Left hindlimb (tissue), 1 donor: ENCODE results near the gene CAVIN1.
A peak's percentile ranks its signal among the peaks of the same experiment; 100 is the strongest.
"Not testable (repeated sequence)": the region's sequence is repeated elsewhere in the genome, so short reads cannot be mapped to it uniquely, and the experiment has no call there.

ENCODE experiments used
- DNase-seq: peaks from one replicate; pipeline ENCODE4 v3.0.0-alpha.2; 2018

The CAVIN1 gene

DNA sequence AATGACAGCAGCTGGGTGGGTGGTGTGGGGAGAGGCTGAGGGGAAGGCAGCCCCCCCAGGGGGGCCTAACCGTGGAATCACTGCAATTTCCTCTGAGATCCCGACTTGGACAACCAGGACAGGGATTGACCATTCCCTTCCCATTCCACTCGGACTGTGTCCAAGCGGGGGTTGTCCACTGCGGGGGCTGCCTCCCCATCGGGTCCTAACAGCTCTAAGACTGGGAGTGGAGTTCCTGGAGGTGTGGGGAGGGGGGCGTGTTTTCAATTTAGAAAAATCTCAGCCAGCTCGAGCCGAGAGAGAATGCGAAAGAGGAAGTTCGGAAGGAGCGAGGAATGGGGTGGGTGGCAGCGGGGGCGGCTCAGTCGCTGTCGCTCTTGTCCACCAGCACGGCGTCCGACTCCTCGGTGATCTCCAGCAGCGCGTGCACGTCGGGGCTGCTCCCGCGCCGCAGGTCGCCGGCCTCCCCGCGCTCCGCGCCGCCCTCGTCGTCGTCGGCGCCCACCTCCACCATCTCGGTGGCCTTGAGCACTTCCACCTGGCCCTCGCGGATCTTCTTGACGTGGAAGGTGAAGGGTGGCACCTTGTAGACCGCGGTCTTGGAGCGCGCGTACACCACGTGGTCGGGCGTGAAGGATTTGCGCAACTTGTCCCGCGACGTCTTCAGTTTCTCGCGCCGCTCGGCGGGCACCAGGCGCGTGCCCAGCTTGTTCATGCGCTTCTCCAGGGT is 18.6 kb downstream of the CAVIN1 start:
- DNase-seq: no peak

GRCh38 chr17:42403150-42403549 is 19.9 kb downstream of the CAVIN1 start:
- no peak for DNase-seq

DNA sequence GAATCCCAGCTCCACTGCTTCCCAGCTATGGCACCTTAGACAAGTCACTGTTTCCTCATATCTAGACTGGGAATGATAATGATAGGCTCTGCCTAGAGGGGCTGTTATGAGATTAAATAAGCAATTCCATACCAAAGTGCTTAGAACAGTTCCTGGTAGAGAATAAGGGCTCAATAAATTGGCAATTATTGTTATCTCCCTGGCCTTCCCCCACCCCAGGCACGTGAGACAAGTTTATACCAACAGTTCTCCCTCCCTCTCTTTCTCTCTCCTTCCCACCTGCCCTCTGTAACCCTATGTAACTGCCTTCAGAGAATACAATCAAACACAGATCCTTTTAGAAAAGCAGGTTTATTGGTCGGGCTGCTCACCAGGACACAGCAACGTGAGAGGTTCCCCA is 20.9 kb downstream of the CAVIN1 start:
- no peak for DNase-seq

DNA sequence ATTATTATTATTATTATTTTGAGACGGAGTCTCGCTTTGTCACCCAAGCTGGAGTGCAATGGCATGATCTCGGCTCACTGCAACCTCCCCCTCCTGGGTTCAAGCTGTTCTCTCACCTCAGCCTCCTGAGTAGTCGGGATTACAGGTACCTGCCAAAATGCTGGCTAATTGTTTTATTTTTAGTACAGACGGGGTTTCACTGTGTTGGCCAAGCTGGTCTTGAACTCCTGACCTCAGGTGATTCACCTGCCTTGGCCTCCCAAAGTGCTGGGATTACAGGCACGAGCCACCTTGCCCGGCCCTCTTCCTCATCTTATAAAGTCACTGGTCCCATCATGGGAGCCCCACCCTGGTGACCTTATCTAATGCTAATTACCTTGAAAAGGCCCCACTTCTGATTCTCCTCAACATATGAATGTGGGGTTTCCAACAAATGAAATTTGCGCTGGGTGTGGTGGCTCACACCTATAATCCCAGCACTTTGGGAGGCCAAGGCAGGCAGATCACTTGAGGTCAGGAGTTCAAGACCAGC is 22.1 kb downstream of the CAVIN1 start:
- not testable (repeated sequence) for DNase-seq

DNA sequence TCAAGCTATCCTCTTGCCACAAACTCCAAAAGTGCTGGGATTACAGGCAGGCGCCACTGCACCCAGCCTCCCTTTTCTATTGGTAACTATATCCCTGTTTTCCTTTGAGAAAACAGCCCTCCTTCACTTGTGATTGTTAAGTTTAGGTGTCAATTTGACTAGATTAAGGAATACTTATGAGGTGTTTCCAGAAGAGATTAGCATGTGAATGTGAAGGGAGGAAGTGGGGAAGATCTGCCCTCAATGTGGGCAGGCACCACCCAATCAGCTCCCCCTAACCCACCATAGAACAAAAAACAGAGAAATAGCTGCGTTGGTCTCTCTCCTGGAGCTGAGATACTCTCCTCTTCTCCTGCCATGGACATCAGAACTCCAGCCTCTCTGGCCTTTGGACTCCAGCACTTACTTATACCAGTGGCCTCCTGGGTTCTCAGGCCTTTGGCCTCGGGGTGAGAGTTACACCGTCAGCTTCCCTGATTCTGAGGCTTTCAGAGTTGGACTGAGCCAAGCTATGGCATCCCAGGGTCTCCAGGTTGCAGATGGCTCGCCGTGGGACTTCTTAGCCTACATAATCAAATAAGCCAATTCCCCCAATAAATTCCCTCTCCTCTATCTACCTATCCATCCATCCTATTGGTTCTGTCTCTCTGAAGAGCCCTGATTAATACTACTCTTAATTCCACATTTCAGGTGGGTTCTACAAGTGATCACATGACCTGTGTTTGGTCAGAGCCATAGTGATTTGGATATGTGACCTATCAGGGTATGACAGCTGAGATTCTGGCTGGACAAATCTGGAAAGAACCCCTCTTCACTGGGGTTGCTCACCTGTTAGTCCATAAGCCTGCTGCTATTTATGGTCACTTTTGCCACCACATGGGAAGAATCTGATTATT is 22.9 kb downstream of the CAVIN1 start:
- no peak for DNase-seq

DNA sequence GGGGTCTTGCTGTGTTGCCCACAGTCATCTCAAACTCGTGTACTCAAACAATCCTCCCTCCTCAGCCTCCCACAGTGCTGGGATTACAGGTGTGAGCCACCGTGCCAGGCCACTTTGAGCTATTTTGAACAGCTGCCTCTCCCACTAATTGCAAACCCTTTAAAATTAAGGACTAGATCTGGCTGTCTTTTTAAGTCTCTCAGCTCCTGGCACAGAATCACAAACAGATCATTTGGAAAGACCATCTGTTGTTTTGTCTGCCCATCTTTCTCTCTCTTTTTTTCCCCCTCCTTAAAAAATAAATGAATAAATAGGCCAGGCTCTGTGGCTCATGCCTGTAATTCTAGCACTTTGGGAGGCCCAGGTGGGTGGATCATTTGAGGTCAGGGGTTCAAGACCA is 23.9 kb downstream of the CAVIN1 start:
- DNase-seq: no peak

DNA sequence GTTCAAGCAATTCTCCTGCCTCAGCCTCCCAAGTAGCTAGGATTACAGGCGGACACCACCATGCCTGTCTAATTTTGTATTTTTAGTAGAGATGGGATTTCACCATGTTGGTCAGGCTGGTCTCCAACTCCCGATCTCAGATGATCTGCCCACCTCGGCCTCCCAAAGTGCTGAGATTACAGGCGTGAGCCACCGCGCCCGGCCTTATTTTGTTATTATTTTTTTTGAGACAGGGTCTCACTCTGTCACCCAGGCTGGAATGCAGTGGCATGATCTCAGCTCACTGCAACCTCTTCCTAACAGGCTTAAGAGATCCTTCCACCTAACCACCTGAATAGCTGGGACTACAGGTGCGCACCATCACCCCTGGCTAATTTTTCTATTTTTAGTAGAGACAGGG is 27.5 kb downstream of the CAVIN1 start:
- DNase-seq: not testable (repeated sequence)

- DNase-seq: no peak
Measured at GRCh38 chr17:42394838-42395237, 28.2 kb downstream of the CAVIN1 start.

- DNase-seq: no peak
Measured at GRCh38 chr17:42392692-42393415, 30.2 kb downstream of the CAVIN1 start.

DNA sequence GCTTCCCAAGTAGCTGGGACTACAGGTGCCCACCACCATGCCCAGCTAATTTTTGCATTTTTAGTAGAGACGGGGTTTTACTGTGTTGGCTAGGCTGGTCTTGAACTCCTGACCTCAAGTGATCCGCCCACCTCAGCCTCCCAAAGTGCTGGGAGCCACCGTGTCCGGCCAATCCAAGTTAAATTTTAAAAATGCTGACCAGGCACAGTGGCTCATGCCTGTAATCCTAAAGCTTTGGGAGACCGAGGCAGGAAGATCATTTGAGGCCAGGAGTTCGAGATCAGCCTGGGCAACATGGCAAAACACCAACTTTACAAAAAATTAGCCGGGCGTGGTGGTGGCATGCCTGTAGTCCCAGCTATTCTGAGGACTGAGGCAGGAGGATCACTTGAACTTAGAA is 31.6 kb downstream of the CAVIN1 start:
- not testable (repeated sequence) for DNase-seq

GRCh38 chr17:42389899-42390298 is 33.2 kb downstream of the CAVIN1 start:
- DNase-seq: no peak

DNA sequence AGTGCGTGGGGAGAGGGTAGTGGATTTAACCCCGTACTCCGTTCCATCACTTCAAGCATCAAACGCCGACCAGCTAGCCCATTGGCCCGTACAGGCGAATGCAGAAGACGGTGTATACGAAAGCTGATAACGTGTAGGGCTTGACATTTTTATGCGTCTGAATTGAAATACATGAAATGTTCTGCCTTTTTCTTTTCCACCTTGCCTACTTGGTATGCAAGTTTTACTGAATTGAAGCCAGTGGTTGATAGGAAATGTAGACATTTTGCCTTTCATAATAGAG is 34.0 kb downstream of the CAVIN1 start:
- DNase-seq: no peak

GRCh38 chr17:42388381-42389134 is 34.5 kb downstream of the CAVIN1 start, which contains the start of gene STAT3:
Gene STAT3, minus strand, starts transcription at chr17:42388442. Its CDS starts 39,926 bp downstream, at chr17:42348516.
- DNase-seq: peak; percentile 100

GRCh38 chr17:42387661-42388380 is 35.2 kb downstream of the CAVIN1 start:
- no peak for DNase-seq

DNA sequence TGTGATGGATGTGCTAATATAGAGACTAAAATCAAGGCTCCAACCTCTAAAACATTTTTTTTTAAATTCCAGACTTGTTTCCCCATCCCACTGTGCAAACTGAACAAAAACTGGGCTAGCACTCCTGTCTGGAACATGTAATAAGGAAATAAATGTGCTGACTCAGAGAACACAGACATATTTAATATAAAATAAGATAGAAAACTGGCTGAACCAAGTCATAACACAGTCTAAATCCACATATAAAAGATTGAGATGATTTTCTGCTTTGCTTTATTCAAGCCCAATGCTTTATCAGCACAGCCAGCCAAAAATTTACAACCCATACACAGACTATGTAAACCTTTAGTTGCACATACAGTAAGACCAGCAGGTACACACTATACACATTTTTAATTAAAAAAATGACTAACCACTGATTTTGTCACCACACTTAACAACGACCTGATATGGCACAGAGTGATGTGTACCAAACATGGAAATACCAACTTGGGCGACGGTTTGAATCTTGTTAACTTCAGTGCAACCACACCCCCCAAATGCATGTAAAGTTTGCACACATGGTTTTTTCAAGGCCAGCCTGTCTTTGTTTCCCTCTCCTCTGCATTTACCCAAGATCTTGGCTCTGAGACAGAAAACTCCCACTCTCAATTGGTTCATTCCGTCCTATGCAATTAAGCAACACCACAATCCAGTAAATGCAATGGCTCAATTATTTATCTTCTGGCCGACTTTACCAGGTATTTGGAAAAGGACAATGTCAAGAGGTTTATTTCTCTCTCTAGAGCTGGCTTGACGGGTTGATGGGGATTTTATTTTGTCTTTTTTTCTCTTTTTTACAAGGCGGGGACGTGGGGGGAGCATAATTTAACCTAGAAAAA is 36.0 kb downstream of the CAVIN1 start:
- DNase-seq: no peak

DNA sequence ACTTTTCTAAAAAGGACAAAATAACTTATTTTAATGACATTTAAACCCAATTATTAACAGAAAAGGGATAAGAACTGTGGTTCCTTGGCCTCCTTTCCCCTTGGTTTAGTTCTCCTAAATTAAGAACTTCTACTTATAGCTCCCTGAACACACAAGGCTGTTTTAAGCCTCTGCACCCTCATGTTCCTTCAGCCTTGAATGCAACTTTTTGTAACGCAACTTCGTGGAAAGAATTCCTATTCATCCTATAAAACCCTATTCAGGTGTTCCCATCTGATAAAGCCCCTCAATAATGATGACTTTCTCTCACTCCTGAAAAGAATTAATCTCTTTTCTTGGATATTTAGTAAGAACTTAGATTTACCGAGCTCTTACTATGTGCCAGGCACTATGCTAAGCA is 41.2 kb downstream of the CAVIN1 start:
- no peak for DNase-seq

DNA sequence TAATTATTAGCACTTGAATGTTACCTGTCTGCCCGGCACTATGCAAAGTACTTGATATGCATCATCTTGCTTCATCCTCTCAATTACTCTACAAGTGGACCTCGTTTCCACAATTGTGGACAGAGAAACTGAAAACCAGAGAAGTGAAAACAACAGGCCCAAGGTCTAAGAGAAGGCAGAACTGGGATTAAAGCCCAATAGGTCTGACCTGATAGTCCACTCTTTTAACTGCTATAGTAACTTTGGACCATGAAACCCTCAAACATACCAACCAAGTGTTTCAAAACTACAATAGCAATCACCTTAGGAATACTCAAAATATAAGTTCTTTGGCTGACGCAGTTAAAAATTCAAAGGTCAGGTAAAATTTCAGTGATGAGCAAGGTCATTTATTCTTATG is 42.1 kb downstream of the CAVIN1 start:
- no peak for DNase-seq

GRCh38 chr17:42378959-42379594 is 44.0 kb downstream of the CAVIN1 start:
- DNase-seq: no peak

DNA sequence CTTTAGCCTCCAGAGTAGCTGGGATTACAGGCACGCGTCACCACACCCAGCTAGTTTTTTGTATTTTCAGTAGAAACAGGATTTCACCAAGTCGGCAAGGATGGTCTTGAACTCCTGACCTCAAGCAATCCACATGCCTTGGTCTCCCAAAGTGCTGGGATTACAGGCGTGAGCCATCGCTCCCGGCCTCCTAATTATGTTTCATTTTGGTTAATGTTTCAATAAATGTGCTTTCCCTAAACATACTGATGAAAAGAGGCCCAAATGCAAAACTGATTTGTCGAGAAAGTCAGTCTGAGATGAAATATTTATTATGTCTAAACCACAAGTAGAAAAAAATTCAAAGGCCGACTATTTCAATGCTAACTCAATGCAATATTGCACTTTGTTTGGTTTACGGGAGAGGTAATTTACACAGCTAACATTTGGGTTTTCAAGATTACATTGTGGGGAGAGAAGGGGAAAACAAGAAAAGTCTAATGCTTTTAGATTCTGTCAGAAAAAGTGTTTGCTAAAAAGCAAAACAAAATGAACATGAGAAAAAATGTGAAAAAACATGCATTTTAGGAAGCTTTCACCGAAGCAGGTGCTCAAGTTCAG is 44.6 kb downstream of the CAVIN1 start:
- DNase-seq: no peak

GRCh38 chr17:42373896-42374295 is 49.2 kb downstream of the CAVIN1 start:
- DNase-seq: no peak
